H1 (cell line): Measurements from ENCODE around the gene FAIM2. TPM values are rescaled to one million over a fixed set of nuclear protein-coding genes. Genes with fewer than 3 reads are reported as not detected.

ENCODE experiments used
- CTCF ChIA-PET: fragments of 300-600 bp; sonication (Branson Sonifier 250); formaldehyde crosslinking; loops from one replicate; lab custom pipeline; 2021; ENCODE audit not compliant: partially characterized antibody; lab: Charles Lee
- POLR2A ChIA-PET: fragments of 300-600 bp; sonication (Branson Sonifier 250); formaldehyde crosslinking; loops from one replicate; lab custom pipeline; 2021; ENCODE audit warnings: inconsistent platforms; ENCODE audit not compliant: partially characterized antibody; lab: Charles Lee
- DNase-seq, 2 experiments: peaks; one replicate each; pipeline versions ENCODE4 v3.0.0 to v3.0.0-alpha.2; 2010 to 2022; ENCODE audit warnings: low spot score in 2 of 2, low read depth in 1 of 2, mixed read lengths in 1 of 2
- FAIRE-seq: peaks from 2 replicates; lab custom pipeline; 2011; peaks lifted over from hg19 to GRCh38; lab: Jason Lieb, UNC
- H2AFZ ChIP-seq: 2 replicates; pipeline ENCODE4 v1.8.1; 2012; ENCODE audit warnings: low read length, inconsistent platforms
- H2AK5ac ChIP-seq: 2 replicates; pipeline ENCODE4 v1.6.1; 2013; ENCODE audit warnings: low read depth, low read length
- H2BK120ac ChIP-seq: replicated peaks from 2 replicates; pipeline ENCODE3; 2013; ENCODE audit warnings: low read depth, low read length, inconsistent platforms
- H2BK12ac ChIP-seq: 2 replicates; pipeline ENCODE4 v1.6.1; 2013; ENCODE audit warnings: low read depth, low read length
- H2BK15ac ChIP-seq: 2 replicates; pipeline ENCODE4 v1.6.1; 2013; ENCODE audit warnings: low read length
- H2BK20ac ChIP-seq: 2 replicates; pipeline ENCODE4 v1.6.1; 2013; ENCODE audit warnings: low read length
- H2BK5ac ChIP-seq: 2 replicates; pipeline ENCODE4 v1.6.1; 2013; ENCODE audit warnings: low read depth, low read length
- H3K14ac ChIP-seq: 2 replicates; pipeline ENCODE4 v1.6.1; 2013; ENCODE audit warnings: inconsistent platforms; ENCODE audit not compliant: insufficient read length
- H3K18ac ChIP-seq: 2 replicates; pipeline ENCODE4 v1.6.1; 2013; ENCODE audit warnings: low read length; ENCODE audit errors: extremely low read depth
- H3K23ac ChIP-seq: 2 replicates; pipeline ENCODE4 v1.6.1; 2013; ENCODE audit warnings: inconsistent platforms; ENCODE audit not compliant: insufficient read length
- H3K23me2 ChIP-seq: 2 replicates; pipeline ENCODE4 v1.6.1; 2013; ENCODE audit warnings: low read depth, low read length
- H3K27ac ChIP-seq: 2 replicates; pipeline ENCODE4 v1.6.1; 2011; ENCODE audit warnings: low read depth, low read length, inconsistent platforms
- H3K27me3 ChIP-seq, 4 experiments: replicated peaks in 1 of 4; 1 replicate in 1 of 4; 2 replicates in 3 of 4; pipeline versions ENCODE4 v1.6.1 to v1.8.1; 2011 to 2013; ENCODE audit warnings: low read length in 3 of 4, mild to moderate bottlenecking in 3 of 4, inconsistent platforms in 2 of 4, mixed read lengths in 2 of 4, moderate library complexity in 1 of 4; ENCODE audit not compliant: control insufficient read depth in 3 of 4, insufficient read depth in 3 of 4; ENCODE audit errors: extremely low read depth in 1 of 4
- H3K36me3 ChIP-seq, 4 experiments: 2 replicates each; pipeline versions ENCODE4 v1.6.1 to v1.8.1; 2011 to 2013; ENCODE audit warnings: mild to moderate bottlenecking in 4 of 4, low read length in 3 of 4, moderate library complexity in 2 of 4, control low read depth in 1 of 4, inconsistent platforms in 1 of 4; ENCODE audit not compliant: insufficient read depth in 4 of 4, control insufficient read depth in 2 of 4
- H3K4ac ChIP-seq: replicated peaks from 2 replicates; pipeline ENCODE3; 2013; ENCODE audit warnings: low read length, low read depth, mixed read lengths, inconsistent platforms; ENCODE audit not compliant: insufficient read length
- H3K4me1 ChIP-seq, 4 experiments: replicated peaks in 1 of 4; 1 replicate in 1 of 4; 2 replicates in 3 of 4; pipeline versions ENCODE4 v1.6.1 to v1.8.1; 2011 to 2013; ENCODE audit warnings: low read length in 3 of 4, inconsistent platforms in 2 of 4, mixed read lengths in 1 of 4; ENCODE audit not compliant: insufficient read depth in 4 of 4, control insufficient read depth in 3 of 4
- H3K4me2 ChIP-seq, 2 experiments: 2 replicates each; pipeline versions ENCODE4 v1.6.1 to v1.8.1; 2011 to 2013; ENCODE audit warnings: low read depth in 2 of 2, low read length in 2 of 2, control low read depth in 1 of 2, inconsistent platforms in 1 of 2, mild to moderate bottlenecking in 1 of 2; ENCODE audit not compliant: insufficient read depth in 1 of 2
- H3K4me3 ChIP-seq, 4 experiments: fragments of 200-600, 300-600 bp in 1 of 4; sonication (generic), shearing (Covaris generic), sonication (Bioruptor Twin) in 1 of 4; 2 replicates each; pipeline versions ENCODE4 v1.5.1 to v1.8.1; 2011 to 2016; ENCODE audit warnings: low read length in 4 of 4, low read depth in 3 of 4, control low read depth in 2 of 4, inconsistent platforms in 2 of 4, mild to moderate bottlenecking in 2 of 4, mixed read lengths in 1 of 4, moderate library complexity in 1 of 4; ENCODE audit not compliant: insufficient read depth in 2 of 4; ENCODE audit errors: extremely low read depth in 1 of 4
- H3K56ac ChIP-seq: replicated peaks from 2 replicates; pipeline ENCODE3; 2013; ENCODE audit warnings: low read depth, mild to moderate bottlenecking, mixed read lengths, low read length, inconsistent platforms; ENCODE audit not compliant: insufficient read length
- H3K79me1 ChIP-seq: 2 replicates; pipeline ENCODE4 v1.6.1; 2013; ENCODE audit warnings: low read depth, low read length, control low read depth
- H3K79me2 ChIP-seq, 2 experiments: 2 replicates each; pipeline versions ENCODE4 v1.6.1 to v1.8.1; 2012 to 2013; ENCODE audit warnings: low read length in 2 of 2, mild to moderate bottlenecking in 2 of 2, inconsistent platforms in 1 of 2; ENCODE audit not compliant: insufficient read depth in 2 of 2, control insufficient read depth in 1 of 2
- H3K9ac ChIP-seq, 4 experiments: replicated peaks in 1 of 4; 1 replicate in 1 of 4; 2 replicates in 3 of 4; pipeline versions ENCODE4 v1.6.1 to v1.8.1; 2011 to 2013; ENCODE audit warnings: low read depth in 3 of 4, low read length in 3 of 4, control low read depth in 2 of 4, mild to moderate bottlenecking in 2 of 4, moderate library complexity in 2 of 4, inconsistent platforms in 1 of 4; ENCODE audit errors: extremely low read depth in 1 of 4
- H3K9me3 ChIP-seq, 2 experiments: 2 replicates each; pipeline versions ENCODE4 v1.6.1 to v1.8.1; 2012 to 2013; ENCODE audit warnings: mild to moderate bottlenecking in 2 of 2, moderate library complexity in 2 of 2, control low read depth in 1 of 2, inconsistent platforms in 1 of 2, low read depth in 1 of 2, low read length in 1 of 2, mixed read lengths in 1 of 2; ENCODE audit not compliant: insufficient read depth in 2 of 2
- H4K20me1 ChIP-seq, 2 experiments: replicated peaks in 1 of 2; 2 replicates each; pipeline versions ENCODE3 to v1.8.1; 2011 to 2013; ENCODE audit warnings: inconsistent platforms in 2 of 2, low read length in 2 of 2, mild to moderate bottlenecking in 1 of 2; ENCODE audit not compliant: insufficient read depth in 2 of 2, control insufficient read depth in 1 of 2
- H4K5ac ChIP-seq: 2 replicates; pipeline ENCODE4 v1.6.1; 2013; ENCODE audit warnings: low read length, low read depth, mixed read lengths, inconsistent platforms; ENCODE audit not compliant: insufficient read length
- H4K8ac ChIP-seq: 2 replicates; pipeline ENCODE4 v1.8.0; 2013; ENCODE audit warnings: mild to moderate bottlenecking, moderate library complexity, low read length, inconsistent platforms; ENCODE audit not compliant: insufficient read depth; ENCODE audit errors: extremely low read depth
- H4K91ac ChIP-seq: replicated peaks from 2 replicates; pipeline ENCODE3; 2013; ENCODE audit warnings: low read length, mixed read lengths, inconsistent platforms; ENCODE audit not compliant: insufficient read length
- CBX5 ChIP-seq: fragments of 300-800, 300-1000 bp; sonication (generic); IDR thresholded peaks from 2 replicates; pipeline ENCODE4 v1.7.1; 2016; ENCODE audit warnings: antibody characterized with exemption, low read length, low read depth
- CEBPB ChIP-seq: IDR thresholded peaks from 2 replicates; pipeline ENCODE4 v1.6.1; 2012; ENCODE audit warnings: low read depth, low read length
- SP2 ChIP-seq: IDR thresholded peaks from 2 replicates; pipeline ENCODE4 v1.6.1; 2012; ENCODE audit warnings: mild to moderate bottlenecking, low read length, inconsistent platforms
- WGBS, 2 experiments: shearing (Covaris generic) in 1 of 2; methylation state at CpG; one replicate each; pipeline versions ENCODE4 v1.1.6 to v1.1.7; 2013 to 2015; ENCODE audit warnings: low lambda C conversion rate in 2 of 2, mixed read lengths in 2 of 2, inconsistent platforms in 1 of 2, low coverage in 1 of 2, missing lambda C conversion rate in 1 of 2; ENCODE audit not compliant: insufficient replicate concordance in 2 of 2, insufficient coverage in 1 of 2, insufficient read length in 1 of 2; ENCODE audit errors: extremely low coverage in 1 of 2, missing lambda C conversion rate in 1 of 2; 5-methylcytosine and 5-hydroxymethylcytosine counted together
- polyA plus RNA-seq, 7 experiments: library from polyadenylated mRNA; depleted of rRNA in 3 of 7; stranded (reverse) in 5 of 7; unstranded in 2 of 7; fragments of >200 nt in 5 of 7; fragments of 200-250 nt in 2 of 7; gene quantifications; 1 replicate in 5 of 7; 2 replicates in 1 of 7; 4 replicates in 1 of 7; pipeline versions ENCODE4 v1.2.1 to v1.2.3, GENCODE V29; 2011 to 2013; ENCODE audit warnings: missing spikeins in 2 of 7, mixed read lengths in 2 of 7
- total RNA-seq: library from RNA; stranded (reverse); fragmentation: NEBNext Ultra II Directional; extraction: Animal tissue kit (Norgen Biotek cat#: 25700); gene quantifications from 2 replicates; pipeline ENCODE4 v1.2.1, GENCODE V29; 2021

FAIM2 gene
- total and polyA plus RNA-seq, 2 of the 8 experiments (the other 6 are each of a cell fraction or from before 2014, with no cell fraction given) = 0.89 to 1.3 TPM

- Histone ChIP-seq H3K36me3 (no peaks in the 10 kb centered on the region), H3K4ac (no peak overlapping the region), H4K8ac (no peak overlapping the region), H3K56ac (no peak overlapping the region), H3K4me1 (peaks cover 0 to 3% (median 1%) of the 10 kb centered on the region in 4 experiments; a peak in 3 of 7 replicates), H3K23ac (no peak overlapping the region), H3K23me2 (no peaks in the 10 kb centered on the region), H3K9ac (no peak overlapping the region), H4K5ac (no peak overlapping the region), H2AFZ (no peak overlapping the region), H3K18ac (no peak overlapping the region), H2BK120ac (no peak overlapping the region), H3K27ac (no peak overlapping the region), H3K79me1 (no peaks in the 10 kb centered on the region), H2BK5ac (no peak overlapping the region), H4K91ac (no peak overlapping the region), H3K9me3 (no peaks in the 10 kb centered on the region), H3K4me3 (no peak overlapping the region), H2AK5ac (no peak overlapping the region), H3K4me2 (no peak overlapping the region), H3K27me3 (no peaks in the 10 kb centered on the region), H2BK20ac (no peak overlapping the region)
- ChIA-PET CTCF (interaction anchor here (0.5 to 10.0 kb wide), 15 partner anchors 12 to 184 kb away, joined by 3 to 137 read pairs (median 4); no protein-coding TSS in a partner anchor), POLR2A (interaction anchor here (0.6 kb wide), 1 partner anchor 30 kb away, joined by 4 read pairs; no protein-coding TSS in a partner anchor)
- FAIRE-seq = no peak
- DNase-seq = no peak
- TF ChIP-seq CEBPB = no peak
- TF ChIP-seq CBX5 = no peak
- TF ChIP-seq SP2 = no peak
- TF ChIP-seq, all 59 proteins: peak for 0
- Histone ChIP-seq H3K79me2 (no peaks in the 10 kb centered on the region), H2BK12ac (no peak overlapping the region), H3K14ac (no peak overlapping the region), H4K20me1 (no peaks in the 10 kb centered on the region), H2BK15ac (no peak overlapping the region)
- WGBS, 2 experiments = 87% methylated on average over 10 of the region's 11 CpGs; no CpG with 5 or more reads in 1 of the 2 experiments
Measured at GRCh38 chr12:49870501-49871262, 33.0 kb downstream of the FAIM2 start.
